Panc1 (cell line): ENCODE measurements around the gene SLC7A1. TPM values are rescaled to one million over a fixed set of nuclear protein-coding genes. Genes with fewer than 3 reads are reported as not detected.

Source experiments
- ATAC-seq: fragments of 200-7000 bp; cut with Tn5 transposase; 2 replicates; pipeline ENCODE4 v1.9.1; 2020; ENCODE audit warnings: mild to moderate bottlenecking, moderate library complexity
- BruUV-seq: library from RNA; stranded (reverse); fragments of 400-500 nt; replicated peaks from 2 replicates; lab custom pipeline; 2021; lab: Mats Ljungman, UMichigan
- CTCF ChIA-PET: fragments of 300-600 bp; sonication (Branson Sonifier 250); formaldehyde crosslinking; loops from one replicate; lab custom pipeline; 2022; ENCODE audit warnings: antibody characterized with exemption; lab: Charles Lee
- POLR2A ChIA-PET: fragments of 300-600 bp; sonication (Branson Sonifier 250); formaldehyde crosslinking; loops from one replicate; lab custom pipeline; 2022; ENCODE audit warnings: antibody characterized with exemption; lab: Charles Lee
- DNase-seq: peaks from one replicate; pipeline ENCODE4 v3.0.0-alpha.2; 2010; ENCODE audit warnings: low read depth, low spot score
- H3K27ac ChIP-seq: 2 replicates; pipeline ENCODE4 v1.5.1; 2011; ENCODE audit warnings: mild to moderate bottlenecking, low read length, inconsistent platforms
- H3K27me3 ChIP-seq: fragments of 200-500 bp; sonication (Bioruptor generic); 2 replicates; pipeline ENCODE4 v1.6.0; 2014; ENCODE audit warnings: low read length, inconsistent platforms; ENCODE audit not compliant: control insufficient read depth, insufficient read depth
- H3K36me3 ChIP-seq: fragments of 200-500 bp; sonication (Bioruptor generic); 2 replicates; pipeline ENCODE4 v1.5.1; 2014; ENCODE audit warnings: inconsistent platforms, mild to moderate bottlenecking, low read length, moderate library complexity; ENCODE audit not compliant: control insufficient read depth, insufficient read depth
- H3K4me1 ChIP-seq: 2 replicates; pipeline ENCODE4 v1.5.1; 2011; ENCODE audit warnings: inconsistent platforms, mild to moderate bottlenecking, low read length, moderate library complexity; ENCODE audit not compliant: control insufficient read depth, insufficient read depth
- H3K4me3 ChIP-seq, 2 experiments: 2 replicates each; pipeline ENCODE4 v1.5.1; 2011 to 2012; ENCODE audit warnings: low read depth in 2 of 2, low read length in 2 of 2, mild to moderate bottlenecking in 2 of 2, inconsistent platforms in 1 of 2, moderate library complexity in 1 of 2
- H3K9me3 ChIP-seq: fragments of 200-500 bp; sonication (Bioruptor generic); 2 replicates; pipeline ENCODE4 v1.5.1; 2014; ENCODE audit warnings: low read depth, mild to moderate bottlenecking, inconsistent platforms, low read length, moderate library complexity; ENCODE audit not compliant: control insufficient read depth, insufficient read depth
- CTCF ChIP-seq: fragments of 450-650 bp; IDR thresholded peaks from 2 replicates; pipeline ENCODE4 v1.5.1; 2017; ENCODE audit warnings: mild to moderate bottlenecking
- POLR2AphosphoS5 ChIP-seq: IDR thresholded peaks from 2 replicates; pipeline ENCODE4 v1.6.1; 2012; ENCODE audit warnings: mild to moderate bottlenecking, low read depth, low read length, moderate library complexity
- SIN3A ChIP-seq: IDR thresholded peaks from 2 replicates; pipeline ENCODE4 v1.6.1; 2012; ENCODE audit warnings: low read depth, mild to moderate bottlenecking, low read length, moderate library complexity, borderline replicate concordance; ENCODE audit not compliant: insufficient read depth
- TCF7L2 ChIP-seq: IDR thresholded peaks from 2 replicates; pipeline ENCODE4 v1.6.1; 2011; ENCODE audit warnings: mild to moderate bottlenecking, low read depth, low read length, inconsistent platforms
- in situ Hi-C: cut with HindIII; loops from 2 replicates; pipeline ENCODE4 v1.10.0; 2016; ENCODE audit warnings: low sequenced_read_pairs, low pct_unique_long_range_greater_than_20kb
- intact Hi-C: fragments of 100-400 bp; cut with micrococcal nuclease; formaldehyde crosslinking; loops from one replicate; pipeline ENCODE4 v1.10.0; 2022; ENCODE audit not compliant: unreplicated experiment
- total RNA-seq: library from RNA; stranded (reverse); gene quantifications from one replicate; pipeline ENCODE4 v1.2.1, GENCODE V29; 2021; ENCODE audit not compliant: unreplicated experiment
- TF ChIP-seq, protein P1 (sequence below), 2 experiments: IDR thresholded peaks; 2 replicates each; pipeline ENCODE4 v1.6.1; 2011 to 2012; ENCODE audit warnings: low read depth in 2 of 2, control low read depth in 1 of 2, low read length in 1 of 2, mild to moderate bottlenecking in 1 of 2, moderate library complexity in 1 of 2; ENCODE audit not compliant: insufficient read depth in 1 of 2

Gene SLC7A1
- total RNA-seq, 1 experiment from 2014 or later, result 63.3 TPM

DNA sequence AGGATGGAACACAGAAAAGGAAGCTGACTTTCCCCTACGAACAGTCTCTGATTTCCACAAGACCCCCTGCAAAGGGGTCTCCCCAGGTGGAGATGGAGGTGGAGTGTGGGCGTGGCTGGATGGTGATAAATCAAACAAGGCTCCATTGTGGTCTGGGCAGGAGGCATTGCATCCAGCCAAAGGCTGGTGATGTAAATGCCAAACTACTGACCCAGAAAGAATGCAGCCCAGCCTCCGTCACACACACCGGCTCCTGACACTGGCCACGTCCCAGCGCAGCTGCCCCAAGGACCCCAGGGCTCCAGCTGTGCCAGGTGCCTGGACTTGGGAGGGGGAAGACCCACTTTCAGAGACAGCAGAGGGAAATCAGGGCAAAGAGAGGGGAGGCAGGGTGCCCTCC, 6.3 kb downstream of the SLC7A1 start:
- Histone ChIP-seq H3K9me3 (no peaks in the 10 kb centered on the region), H3K4me3 (no peak overlapping the region), H3K4me1 (peaks cover 22% of the 10 kb centered on the region), H3K36me3 (no peaks in the 10 kb centered on the region), H3K27me3 (no peaks in the 10 kb centered on the region), H3K27ac (no peak overlapping the region)
- ATAC-seq (peak; percentile 71; the same call in 1 of the 2 replicates), DNase-seq (no peak)
- no peak for TF ChIP-seq CTCF
- no peak for TF ChIP-seq POLR2AphosphoS5
- TF ChIP-seq TCF7L2, result no peak
- TF ChIP-seq, protein P1, sequence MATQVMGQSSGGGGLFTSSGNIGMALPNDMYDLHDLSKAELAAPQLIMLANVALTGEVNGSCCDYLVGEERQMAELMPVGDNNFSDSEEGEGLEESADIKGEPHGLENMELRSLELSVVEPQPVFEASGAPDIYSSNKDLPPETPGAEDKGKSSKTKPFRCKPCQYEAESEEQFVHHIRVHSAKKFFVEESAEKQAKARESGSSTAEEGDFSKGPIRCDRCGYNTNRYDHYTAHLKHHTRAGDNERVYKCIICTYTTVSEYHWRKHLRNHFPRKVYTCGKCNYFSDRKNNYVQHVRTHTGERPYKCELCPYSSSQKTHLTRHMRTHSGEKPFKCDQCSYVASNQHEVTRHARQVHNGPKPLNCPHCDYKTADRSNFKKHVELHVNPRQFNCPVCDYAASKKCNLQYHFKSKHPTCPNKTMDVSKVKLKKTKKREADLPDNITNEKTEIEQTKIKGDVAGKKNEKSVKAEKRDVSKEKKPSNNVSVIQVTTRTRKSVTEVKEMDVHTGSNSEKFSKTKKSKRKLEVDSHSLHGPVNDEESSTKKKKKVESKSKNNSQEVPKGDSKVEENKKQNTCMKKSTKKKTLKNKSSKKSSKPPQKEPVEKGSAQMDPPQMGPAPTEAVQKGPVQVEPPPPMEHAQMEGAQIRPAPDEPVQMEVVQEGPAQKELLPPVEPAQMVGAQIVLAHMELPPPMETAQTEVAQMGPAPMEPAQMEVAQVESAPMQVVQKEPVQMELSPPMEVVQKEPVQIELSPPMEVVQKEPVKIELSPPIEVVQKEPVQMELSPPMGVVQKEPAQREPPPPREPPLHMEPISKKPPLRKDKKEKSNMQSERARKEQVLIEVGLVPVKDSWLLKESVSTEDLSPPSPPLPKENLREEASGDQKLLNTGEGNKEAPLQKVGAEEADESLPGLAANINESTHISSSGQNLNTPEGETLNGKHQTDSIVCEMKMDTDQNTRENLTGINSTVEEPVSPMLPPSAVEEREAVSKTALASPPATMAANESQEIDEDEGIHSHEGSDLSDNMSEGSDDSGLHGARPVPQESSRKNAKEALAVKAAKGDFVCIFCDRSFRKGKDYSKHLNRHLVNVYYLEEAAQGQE (IDR thresholded peaks at IDR 0.05; ENCODE audit: insufficient read depth in 1 of 2, low read depth in 2 of 2, low read length in 1 of 2), result no peak
- no peak for TF ChIP-seq SIN3A
- intact Hi-C loops, result no loop called here
- in situ Hi-C loops, result no loop called here
- BruUV-seq, result no TSS peak
- CTCF ChIA-PET, result no interaction called here
- POLR2A ChIA-PET, result no interaction called here

GRCh38 chr13:29587645-29588044, 7.8 kb downstream of the SLC7A1 start:
- intact Hi-C loops (no loop called here), in situ Hi-C loops (no loop called here)
- Histone ChIP-seq H3K4me3 (no peak overlapping the region), H3K9me3 (no peaks in the 10 kb centered on the region), H3K4me1 (peaks cover 34% of the 10 kb centered on the region), H3K27ac (no peak overlapping the region), H3K36me3 (no peaks in the 10 kb centered on the region), H3K27me3 (no peaks in the 10 kb centered on the region)
- POLR2A ChIA-PET, result no interaction called here
- CTCF ChIA-PET, result no interaction called here
- TF ChIP-seq SIN3A (no peak), POLR2AphosphoS5 (no peak), TCF7L2 (no peak), CTCF (no peak)
- TF ChIP-seq, protein P1 (IDR thresholded peaks at IDR 0.05; ENCODE audit: insufficient read depth in 1 of 2, low read depth in 2 of 2, low read length in 1 of 2), result no peak
- ATAC-seq, result no peak
- BruUV-seq, result no TSS peak
- DNase-seq, result no peak
